ENCODE data around the gene USP17L28.
A peak's percentile ranks its signal among the peaks of the same experiment; 100 is the strongest.
"Not testable (repeated sequence)": the region's sequence is repeated elsewhere in the genome, so short reads cannot be mapped to it uniquely, and the experiment has no call there.

USP17L28 gene

DNA sequence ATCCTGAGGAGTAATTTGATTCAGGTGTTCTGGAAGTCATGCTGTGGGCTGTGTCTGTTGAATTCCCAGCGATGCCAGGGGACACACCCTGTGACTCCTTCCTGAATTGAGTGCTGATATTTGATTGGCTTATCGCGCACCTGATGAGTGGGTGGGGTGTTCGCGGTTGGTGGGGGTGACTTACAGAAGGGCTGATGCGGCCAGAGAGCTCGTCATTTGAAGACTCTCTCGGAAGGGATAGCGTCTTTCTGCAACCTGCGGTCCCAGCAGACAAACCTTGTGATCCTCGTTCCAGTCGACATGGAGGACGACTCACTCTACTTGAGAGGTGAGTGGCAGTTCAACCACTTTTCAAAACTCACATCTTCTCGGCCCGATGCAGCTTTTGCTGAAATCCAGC is 4.8 kb upstream of the USP17L28 start, which contains the start of gene USP17L27:
TSS of gene USP17L27 (plus strand) at position 301 of the 400 bp plus-strand sequence. CDS start at position 301, 0 bp downstream.
- H3K18ac ChIP-seq (ENCODE audit: low read length); DNase-seq: not testable (repeated sequence)

DNA sequence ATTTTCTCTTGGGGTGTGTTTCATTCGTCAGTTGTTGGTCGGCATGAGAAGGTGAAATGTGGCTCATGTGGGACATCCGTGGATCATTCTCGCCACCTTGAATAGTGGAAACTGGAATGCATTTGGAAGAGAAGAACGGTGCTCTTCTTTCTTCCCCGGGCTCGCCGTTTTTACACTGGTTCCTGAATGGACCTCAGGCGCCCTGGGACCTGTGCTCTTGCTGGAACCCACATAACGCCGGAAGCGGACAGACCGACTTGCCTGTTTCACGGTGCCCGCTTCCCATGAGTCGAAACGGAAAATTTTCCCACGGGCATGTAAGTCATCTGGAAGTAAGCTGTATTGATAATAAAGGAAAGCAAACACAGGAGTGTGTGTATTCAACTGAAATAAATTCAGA is 2.2 kb downstream of the USP17L28 start:
- not testable (repeated sequence) for H3K36me3 ChIP-seq (ENCODE audit: control insufficient read depth, insufficient read depth, low read length); H3K27me3 ChIP-seq (ENCODE audit: insufficient read depth, low read length, poor library complexity); DNase-seq; H3K79me1 ChIP-seq (ENCODE audit: low read length); H3K4ac ChIP-seq (ENCODE audit: low read depth, low read length); H3K4me3 ChIP-seq (ENCODE audit: low read length); H2AK5ac ChIP-seq (ENCODE audit: low read length); H4K8ac ChIP-seq (ENCODE audit: low read depth, low read length); H2BK120ac ChIP-seq (ENCODE audit: low read depth, low read length); H2BK5ac ChIP-seq (ENCODE audit: low read length); H3K4me2 ChIP-seq (ENCODE audit: low read length); H3K23ac ChIP-seq (ENCODE audit: low read length); H3K56ac ChIP-seq (ENCODE audit: low read length); H3K9ac ChIP-seq (ENCODE audit: low read length); H4K5ac ChIP-seq (ENCODE audit: low read length); H3K4me1 ChIP-seq (ENCODE audit: control insufficient read depth, low read depth, low read length); H3K27ac ChIP-seq (ENCODE audit: low read depth, low read length); H3K79me2 ChIP-seq (ENCODE audit: control insufficient read depth, insufficient read depth, low read length); H2BK15ac ChIP-seq (replicated peaks; ENCODE audit: low read depth); H3K18ac ChIP-seq (ENCODE audit: low read length)
- WGBS (ENCODE audit: extremely low coverage, insufficient coverage, low lambda C conversion rate) = no CpG with 5 or more reads among the region's 18 CpGs

More for the DNA sequence above, 4.8 kb upstream of the USP17L28 start, which contains the start of gene USP17L27:
- not testable (repeated sequence) for H3K36me3 ChIP-seq (ENCODE audit: control insufficient read depth, insufficient read depth, low read length); H3K56ac ChIP-seq (ENCODE audit: low read length); H3K9ac ChIP-seq (ENCODE audit: low read length); H2AK5ac ChIP-seq (ENCODE audit: low read length); H2BK5ac ChIP-seq (ENCODE audit: low read length); H3K27me3 ChIP-seq (ENCODE audit: insufficient read depth, low read length, poor library complexity); H3K4me3 ChIP-seq (ENCODE audit: low read length); H3K23ac ChIP-seq (ENCODE audit: low read length); H4K8ac ChIP-seq (ENCODE audit: low read depth, low read length); H3K79me2 ChIP-seq (ENCODE audit: control insufficient read depth, insufficient read depth, low read length); H4K5ac ChIP-seq (ENCODE audit: low read length); H3K4me1 ChIP-seq (ENCODE audit: control insufficient read depth, low read depth, low read length); H3K4ac ChIP-seq (ENCODE audit: low read depth, low read length); H3K27ac ChIP-seq (ENCODE audit: low read depth, low read length); H2BK15ac ChIP-seq (replicated peaks; ENCODE audit: low read depth); H3K4me2 ChIP-seq (ENCODE audit: low read length); H2BK120ac ChIP-seq (ENCODE audit: low read depth, low read length); H3K79me1 ChIP-seq (ENCODE audit: low read length)
- WGBS (ENCODE audit: extremely low coverage, insufficient coverage, low lambda C conversion rate) = no CpG with 5 or more reads among the region's 15 CpGs

DNA sequence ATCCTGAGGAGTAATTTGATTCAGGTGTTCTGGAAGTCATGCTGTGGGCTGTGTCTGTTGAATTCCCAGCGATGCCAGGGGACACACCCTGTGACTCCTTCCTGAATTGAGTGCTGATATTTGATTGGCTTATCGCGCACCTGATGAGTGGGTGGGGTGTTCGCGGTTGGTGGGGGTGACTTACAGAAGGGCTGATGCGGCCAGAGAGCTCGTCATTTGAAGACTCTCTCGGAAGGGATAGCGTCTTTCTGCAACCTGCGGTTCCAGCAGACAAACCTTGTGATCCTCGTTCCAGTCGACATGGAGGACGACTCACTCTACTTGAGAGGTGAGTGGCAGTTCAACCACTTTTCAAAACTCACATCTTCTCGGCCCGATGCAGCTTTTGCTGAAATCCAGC is 4.6 kb downstream of the USP17L28 start, which contains the start of gene USP17L29:
TSS of gene USP17L29 (plus strand) at position 301 of the 400 bp plus-strand sequence. CDS start at position 301, 0 bp downstream.
- H3K79me2 ChIP-seq (ENCODE audit: control insufficient read depth, insufficient read depth, low read length); H3K27ac ChIP-seq (ENCODE audit: low read depth, low read length); DNase-seq; H3K27me3 ChIP-seq (ENCODE audit: insufficient read depth, low read length, poor library complexity); H3K18ac ChIP-seq (ENCODE audit: low read length); H3K4me2 ChIP-seq (ENCODE audit: low read length); H3K9ac ChIP-seq (ENCODE audit: low read length); H3K36me3 ChIP-seq (ENCODE audit: control insufficient read depth, insufficient read depth, low read length); H2BK120ac ChIP-seq (ENCODE audit: low read depth, low read length); H3K23ac ChIP-seq (ENCODE audit: low read length); H2BK5ac ChIP-seq (ENCODE audit: low read length); H2AK5ac ChIP-seq (ENCODE audit: low read length); H4K5ac ChIP-seq (ENCODE audit: low read length); H2BK15ac ChIP-seq (replicated peaks; ENCODE audit: low read depth); H4K8ac ChIP-seq (ENCODE audit: low read depth, low read length); H3K56ac ChIP-seq (ENCODE audit: low read length); H3K79me1 ChIP-seq (ENCODE audit: low read length); H3K4ac ChIP-seq (ENCODE audit: low read depth, low read length); H3K4me3 ChIP-seq (ENCODE audit: low read length); H3K4me1 ChIP-seq (ENCODE audit: control insufficient read depth, low read depth, low read length): not testable (repeated sequence)
- no CpG with 5 or more reads among the region's 15 CpGs for WGBS (ENCODE audit: extremely low coverage, insufficient coverage, low lambda C conversion rate)

DNA sequence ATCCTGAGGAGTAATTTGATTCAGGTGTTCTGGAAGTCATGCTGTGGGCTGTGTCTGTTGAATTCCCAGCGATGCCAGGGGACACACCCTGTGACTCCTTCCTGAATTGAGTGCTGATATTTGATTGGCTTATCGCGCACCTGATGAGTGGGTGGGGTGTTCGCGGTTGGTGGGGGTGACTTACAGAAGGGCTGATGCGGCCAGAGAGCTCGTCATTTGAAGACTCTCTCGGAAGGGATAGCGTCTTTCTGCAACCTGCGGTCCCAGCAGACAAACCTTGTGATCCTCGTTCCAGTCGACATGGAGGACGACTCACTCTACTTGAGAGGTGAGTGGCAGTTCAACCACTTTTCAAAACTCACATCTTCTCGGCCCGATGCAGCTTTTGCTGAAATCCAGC is 14.1 kb downstream of the USP17L28 start, which contains the start of gene USP17L30:
TSS of gene USP17L30 (plus strand) at position 301 of the 400 bp plus-strand sequence. CDS start at position 301, 0 bp downstream.
- not testable (repeated sequence) for H2BK120ac ChIP-seq (ENCODE audit: low read depth, low read length); H3K9ac ChIP-seq (ENCODE audit: low read length); H3K56ac ChIP-seq (ENCODE audit: low read length); H2BK15ac ChIP-seq (replicated peaks; ENCODE audit: low read depth); H3K4me1 ChIP-seq (ENCODE audit: control insufficient read depth, low read depth, low read length); H2BK5ac ChIP-seq (ENCODE audit: low read length); H3K23ac ChIP-seq (ENCODE audit: low read length); H2AK5ac ChIP-seq (ENCODE audit: low read length); DNase-seq; H3K79me2 ChIP-seq (ENCODE audit: control insufficient read depth, insufficient read depth, low read length); H3K27ac ChIP-seq (ENCODE audit: low read depth, low read length); H3K4ac ChIP-seq (ENCODE audit: low read depth, low read length); H3K27me3 ChIP-seq (ENCODE audit: insufficient read depth, low read length, poor library complexity); H3K36me3 ChIP-seq (ENCODE audit: control insufficient read depth, insufficient read depth, low read length); H4K5ac ChIP-seq (ENCODE audit: low read length); H3K18ac ChIP-seq (ENCODE audit: low read length); H3K4me2 ChIP-seq (ENCODE audit: low read length); H3K4me3 ChIP-seq (ENCODE audit: low read length); H3K79me1 ChIP-seq (ENCODE audit: low read length); H4K8ac ChIP-seq (ENCODE audit: low read depth, low read length)
- WGBS (ENCODE audit: extremely low coverage, insufficient coverage, low lambda C conversion rate) = no CpG with 5 or more reads among the region's 15 CpGs

DNA sequence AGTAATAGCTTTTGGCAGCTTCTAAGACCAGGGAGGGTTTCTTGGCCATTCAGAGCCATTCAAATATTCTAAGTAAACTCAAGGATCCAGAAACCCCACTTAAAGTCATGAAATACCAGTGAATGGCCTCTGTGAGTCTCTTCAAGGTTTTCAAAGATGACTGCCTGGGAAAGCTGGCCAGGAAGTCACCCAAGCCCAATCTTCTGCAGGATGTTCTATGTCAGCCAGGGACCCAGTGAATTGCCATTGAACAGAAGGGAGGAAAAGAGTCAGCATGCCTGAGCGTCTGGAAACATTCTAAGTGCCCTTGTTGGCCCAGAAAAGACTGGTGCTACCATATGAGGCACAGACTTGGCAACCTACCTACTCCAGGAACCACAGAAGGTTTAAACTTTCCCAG is 31.2 kb downstream of the USP17L28 start:
- not testable (repeated sequence) for H3K27ac ChIP-seq (ENCODE audit: low read depth, low read length); H2BK5ac ChIP-seq (ENCODE audit: low read length); H3K23ac ChIP-seq (ENCODE audit: low read length); DNase-seq; H3K4me2 ChIP-seq (ENCODE audit: low read length); H2AK5ac ChIP-seq (ENCODE audit: low read length); H3K4me1 ChIP-seq (ENCODE audit: control insufficient read depth, low read depth, low read length); H4K8ac ChIP-seq (ENCODE audit: low read depth, low read length); H3K79me1 ChIP-seq (ENCODE audit: low read length); H2BK120ac ChIP-seq (ENCODE audit: low read depth, low read length); H2BK15ac ChIP-seq (replicated peaks; ENCODE audit: low read depth); H3K4me3 ChIP-seq (ENCODE audit: low read length); H3K79me2 ChIP-seq (ENCODE audit: control insufficient read depth, insufficient read depth, low read length); H3K27me3 ChIP-seq (ENCODE audit: insufficient read depth, low read length, poor library complexity); H3K9ac ChIP-seq (ENCODE audit: low read length); H3K36me3 ChIP-seq (ENCODE audit: control insufficient read depth, insufficient read depth, low read length); H4K5ac ChIP-seq (ENCODE audit: low read length); H3K56ac ChIP-seq (ENCODE audit: low read length); H3K4ac ChIP-seq (ENCODE audit: low read depth, low read length); H3K18ac ChIP-seq (ENCODE audit: low read length)
- WGBS (ENCODE audit: extremely low coverage, insufficient coverage, low lambda C conversion rate) = no CpG with 5 or more reads among the region's 1 CpG

DNA sequence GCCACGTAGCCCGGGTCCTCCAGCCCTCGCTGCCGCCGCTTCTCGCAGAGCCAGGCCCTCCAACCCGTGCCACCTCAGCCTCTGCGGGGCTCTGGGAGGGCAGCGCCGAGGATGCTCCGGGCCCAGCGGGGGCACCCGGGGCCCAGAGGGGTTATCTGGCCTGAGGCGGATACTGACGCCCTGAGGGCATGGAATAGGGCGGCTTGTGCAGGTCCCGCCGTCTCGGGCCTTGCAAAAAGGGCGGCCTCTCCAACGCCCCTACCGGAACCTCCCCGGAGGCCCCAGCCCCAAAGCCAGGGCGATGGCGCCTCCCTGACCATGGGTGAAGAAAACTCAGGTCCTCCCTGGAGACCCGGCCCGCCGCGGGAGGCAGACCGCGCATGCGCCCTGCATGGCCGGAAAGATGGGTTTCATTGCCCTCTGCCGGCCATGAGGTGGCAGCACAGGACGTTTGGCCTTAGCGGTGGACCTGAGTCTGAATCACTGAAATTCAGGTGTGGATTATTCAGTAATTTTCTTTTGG is 32.4 kb downstream of the USP17L28 start:
- peak; percentile 2 for DNase-seq
- WGBS (ENCODE audit: extremely low coverage, insufficient coverage, low lambda C conversion rate) = no CpG with 5 or more reads among the region's 36 CpGs
- H3K4me3 ChIP-seq (ENCODE audit: low read length); H3K4me1 ChIP-seq (ENCODE audit: control insufficient read depth, low read depth, low read length); H4K5ac ChIP-seq (ENCODE audit: low read length); H3K27me3 ChIP-seq (ENCODE audit: insufficient read depth, low read length, poor library complexity); H2BK5ac ChIP-seq (ENCODE audit: low read length); H2BK15ac ChIP-seq (replicated peaks; ENCODE audit: low read depth); H2AK5ac ChIP-seq (ENCODE audit: low read length); H3K79me1 ChIP-seq (ENCODE audit: low read length); H3K79me2 ChIP-seq (ENCODE audit: control insufficient read depth, insufficient read depth, low read length); H3K4ac ChIP-seq (ENCODE audit: low read depth, low read length); H3K56ac ChIP-seq (ENCODE audit: low read length); H3K9ac ChIP-seq (ENCODE audit: low read length); H4K8ac ChIP-seq (ENCODE audit: low read depth, low read length); H3K4me2 ChIP-seq (ENCODE audit: low read length); H3K36me3 ChIP-seq (ENCODE audit: control insufficient read depth, insufficient read depth, low read length); H3K27ac ChIP-seq (ENCODE audit: low read depth, low read length); H3K23ac ChIP-seq (ENCODE audit: low read length); H2BK120ac ChIP-seq (ENCODE audit: low read depth, low read length); H3K18ac ChIP-seq (ENCODE audit: low read length): not testable (repeated sequence)

All from mesendoderm (in vitro differentiated cells).